Right renal pelvis (tissue), 4 donors: Measurements from ENCODE around the gene TRIM51G. TPM values are rescaled to one million over a fixed set of nuclear protein-coding genes. Genes with fewer than 3 reads are reported as not detected.
"Not testable (repeated sequence)": the region's sequence is repeated elsewhere in the genome, so short reads cannot be mapped to it uniquely, and the experiment has no call there.

Experiments used
- DNase-seq, 4 donors: peaks; one replicate each; pipeline ENCODE4 v3.0.0-alpha.2; 2013; ENCODE audit warnings: low read depth in 4 of 4, low spot score in 3 of 4, missing footprints in 1 of 4
- polyA plus RNA-seq, 4 donors: library from polyadenylated mRNA; unstranded; fragments of 120-200 nt; gene quantifications; one replicate each; pipeline ENCODE4 v1.2.1, GENCODE V29; 2013; ENCODE audit not compliant: insufficient read length in 4 of 4

Gene TRIM51G, protein sequence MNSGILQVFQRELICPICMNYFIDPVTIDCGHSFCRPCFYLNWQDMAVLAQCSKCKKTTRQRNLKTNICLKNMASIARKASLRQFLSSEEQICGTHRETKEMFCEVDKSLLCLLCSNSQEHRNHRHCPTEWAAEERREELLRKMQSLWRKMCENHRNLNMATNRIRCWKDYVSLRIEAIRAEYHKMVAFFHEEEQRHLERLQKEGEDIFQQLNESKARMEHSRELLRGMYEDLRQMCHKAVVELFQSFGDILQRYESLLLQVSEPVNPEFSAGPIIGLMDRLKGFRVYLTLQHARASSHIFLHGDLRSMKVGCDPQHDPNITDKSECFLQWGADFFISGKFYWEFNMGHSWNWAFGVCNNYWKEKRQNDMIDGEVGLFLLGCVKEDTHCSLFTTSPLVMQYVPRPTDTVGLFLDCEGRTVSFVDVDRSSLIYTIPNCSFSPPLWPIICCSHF
- not detected for polyA plus RNA-seq

DNA sequence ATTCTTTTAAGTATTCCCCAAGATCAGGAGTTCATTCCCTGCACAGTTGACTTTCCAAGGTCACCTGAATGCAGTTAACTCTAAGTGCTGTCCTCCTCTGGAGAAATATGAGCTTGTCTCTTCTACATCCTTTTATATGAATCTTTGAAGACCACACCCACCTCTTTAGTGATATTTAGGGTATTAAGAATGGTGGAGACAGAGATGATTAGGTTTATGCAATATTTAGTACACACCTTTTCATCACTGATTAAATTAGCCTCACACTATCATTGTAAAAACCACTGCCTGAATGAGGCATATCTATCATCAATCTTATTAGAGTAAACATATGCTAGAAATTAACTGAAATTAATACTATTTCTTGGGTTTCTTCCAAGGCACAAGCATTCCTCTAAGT lies at the start of gene TRIM51G:
Gene TRIM51G (minus strand): TSS at position 101 of the 400 bp plus-strand sequence. CDS start 2,190 bp downstream, outside the sequence.
- DNase-seq, result not testable (repeated sequence)

DNA sequence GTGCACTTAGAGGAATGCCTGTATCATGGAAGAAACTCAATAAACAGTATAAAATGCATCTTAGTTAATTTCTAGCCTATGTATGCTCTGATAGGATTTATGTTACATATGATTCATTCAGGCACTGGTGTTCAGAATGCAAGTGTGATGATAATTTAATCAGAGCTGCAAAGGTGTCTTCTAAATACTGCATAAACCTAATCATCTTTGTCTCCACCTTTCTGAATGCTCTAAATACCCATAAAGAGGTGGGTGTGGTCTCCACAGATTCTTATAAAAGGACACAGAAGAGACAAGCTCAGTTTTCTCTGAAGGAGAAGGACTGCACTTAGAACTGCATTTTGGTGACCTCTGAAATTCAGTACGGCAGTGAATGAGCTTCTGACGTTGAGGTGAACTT lies 44.8 kb upstream of the TRIM51G start, which contains the start of gene TRIM49B:
Gene TRIM49B (plus strand): TSS at position 301 of the 400 bp plus-strand sequence. CDS start 2,777 bp downstream, outside the sequence.
- DNase-seq, result not testable (repeated sequence)

DNA sequence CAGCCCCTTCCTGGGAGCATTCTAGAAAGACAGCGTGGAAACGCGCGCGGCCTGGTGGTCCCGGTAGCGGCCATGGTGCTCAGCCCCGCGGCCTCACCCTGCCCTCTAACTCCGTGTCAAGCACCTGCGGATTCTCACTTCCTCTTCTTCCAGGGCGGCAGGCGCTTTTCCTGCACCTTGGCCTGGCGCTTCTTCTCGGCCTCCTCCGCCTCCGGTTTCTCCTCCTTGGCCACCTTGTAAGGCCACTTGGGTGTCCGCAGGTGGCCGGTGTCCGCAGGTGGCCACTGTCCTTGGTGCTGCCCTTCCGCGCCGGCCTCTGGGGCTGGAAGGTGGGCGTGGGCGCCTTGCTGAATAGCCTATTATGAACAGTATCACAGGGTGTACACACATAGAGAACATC lies 15.1 kb downstream of the TRIM51G start:
- not testable (repeated sequence) for DNase-seq

DNA sequence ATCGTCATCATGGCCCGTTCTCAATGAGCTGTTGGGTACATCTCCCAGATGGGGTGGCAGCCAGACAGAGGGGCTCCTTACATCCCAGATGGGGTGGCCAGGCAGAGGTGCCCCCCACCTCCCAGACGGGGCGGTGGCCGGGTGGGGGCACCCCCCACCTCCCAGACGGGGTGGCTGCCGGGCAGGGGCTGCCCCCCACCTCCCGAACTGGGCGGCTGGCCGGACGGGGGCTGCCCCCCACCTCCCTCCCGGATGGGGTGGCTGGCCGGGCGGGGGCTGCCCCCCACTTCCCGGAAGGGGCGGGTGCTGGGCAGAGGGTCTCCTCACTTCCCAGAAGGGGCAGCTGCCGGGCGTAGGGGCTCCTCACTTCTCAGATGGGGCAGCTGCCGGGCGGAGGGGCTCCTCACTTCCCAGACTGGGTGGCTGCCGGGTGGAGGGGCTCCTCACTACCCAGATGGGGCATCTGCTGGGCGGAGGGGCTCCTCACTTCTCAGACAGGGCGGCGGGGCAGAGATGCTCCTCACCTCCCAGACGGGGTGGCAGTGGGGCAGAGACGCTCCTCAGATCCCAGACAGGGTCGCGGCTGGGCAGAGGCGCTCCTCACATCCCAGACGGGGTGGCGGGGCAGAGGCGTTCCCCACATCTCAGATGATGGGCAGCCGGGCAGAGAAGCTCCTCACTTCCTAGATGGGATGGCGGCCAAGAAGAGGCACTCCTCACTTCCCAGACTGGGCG lies 28.2 kb downstream of the TRIM51G start:
- not testable (repeated sequence) for DNase-seq

DNA sequence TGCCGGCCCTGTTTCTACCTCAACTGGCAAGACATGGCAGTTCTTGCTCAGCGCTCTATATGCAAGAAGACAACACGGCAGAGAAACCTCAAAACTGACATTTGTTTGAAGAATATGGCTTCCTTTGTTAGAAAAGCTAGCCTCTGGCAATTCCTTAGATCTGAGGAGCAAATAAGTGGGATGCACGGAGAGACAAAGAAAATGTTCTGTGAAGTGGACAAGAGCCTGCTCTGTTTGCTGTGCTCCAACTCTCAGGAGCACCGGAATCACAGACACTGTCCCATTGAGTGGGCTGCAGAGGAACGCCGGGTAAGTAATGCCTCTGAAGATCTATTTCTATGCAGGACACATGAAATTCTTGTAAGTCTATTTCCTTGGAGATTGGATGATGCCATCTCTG lies 37.9 kb downstream of the TRIM51G start:
- not testable (repeated sequence) for DNase-seq

Other genes with a start within 250 kb of the TRIM51G start
- gene TRIM49B, start 44.9 kb upstream of the TRIM51G start, polyA plus RNA-seq, result not detected
- gene TRIM64C, start 75.2 kb upstream of the TRIM51G start, polyA plus RNA-seq, result not detected
- 10 to 100 TPM; 15.7 to 27.1 (median 19.8) TPM for gene FOLH1, start 224.7 kb upstream of the TRIM51G start, polyA plus RNA-seq